ENCODE data around the gene SLC47A2. TPM values are rescaled to one million over a fixed set of nuclear protein-coding genes. Genes with fewer than 3 reads are reported as not detected.

The SLC47A2 gene
- total RNA-seq, 4 donors from 2014 or later = 0.27 to 1.1 (median 0.32) TPM; not detected in 1

DNA sequence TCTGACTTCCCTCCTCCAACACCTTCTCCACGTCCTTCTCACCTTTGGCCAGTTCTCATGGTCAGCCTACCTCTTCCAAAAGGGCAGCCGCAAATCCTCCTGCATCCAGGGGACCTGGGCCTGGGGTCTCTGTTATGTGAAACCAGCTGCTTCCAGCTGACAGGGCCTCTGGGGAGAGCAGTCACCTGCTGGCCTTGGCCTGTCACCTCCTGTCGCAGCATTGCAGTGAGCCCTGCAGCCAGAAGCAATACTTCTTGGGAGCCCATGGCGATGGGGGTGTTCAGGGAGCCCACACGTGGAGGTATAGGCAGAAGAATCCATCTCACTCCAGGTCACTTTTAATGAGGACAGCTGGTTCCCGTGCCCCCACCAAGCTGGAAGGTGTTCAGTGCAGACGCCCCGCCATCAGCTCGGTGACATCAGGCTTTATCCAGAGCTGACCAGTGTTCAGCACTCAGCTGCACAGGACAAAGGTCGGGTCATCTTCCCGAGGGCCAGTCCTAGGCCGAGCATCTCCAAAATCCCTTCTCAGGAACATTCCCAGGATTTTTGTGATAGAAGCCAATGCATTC is 1.7 kb upstream of the SLC47A2 start:
- Histone ChIP-seq H3K9me3 (no peaks in the 10 kb centered on the region), H3K4me1 (peaks cover 0 to 24% (median 12%) of the 10 kb centered on the region in 4 donors), H3K27ac (no peak overlapping the region), H3K4me3 (no peak overlapping the region), H3K27me3 (no peaks in the 10 kb centered on the region), H3K36me3 (no peaks in the 10 kb centered on the region)
- in situ Hi-C loops (cut with MboI; ENCODE audit: low pct_ligation_motif_present in 1 of 4, low pct_unique_long_range_greater_than_20kb in 1 of 4, low sequenced_read_pairs in 3 of 4) (no loop called here), intact Hi-C loops (cut with DNase I; ENCODE audit: low total_unique reads) (no loop called here)
- no peak for DNase-seq
- TF ChIP-seq POLR2AphosphoS5 (IDR thresholded peaks at IDR 0.05) (no peak), POLR2A (IDR thresholded peaks at IDR 0.05) (no peak), EP300 (IDR thresholded peaks at IDR 0.05; ENCODE audit: low read depth) (no peak)
- TF ChIP-seq, protein P1, sequence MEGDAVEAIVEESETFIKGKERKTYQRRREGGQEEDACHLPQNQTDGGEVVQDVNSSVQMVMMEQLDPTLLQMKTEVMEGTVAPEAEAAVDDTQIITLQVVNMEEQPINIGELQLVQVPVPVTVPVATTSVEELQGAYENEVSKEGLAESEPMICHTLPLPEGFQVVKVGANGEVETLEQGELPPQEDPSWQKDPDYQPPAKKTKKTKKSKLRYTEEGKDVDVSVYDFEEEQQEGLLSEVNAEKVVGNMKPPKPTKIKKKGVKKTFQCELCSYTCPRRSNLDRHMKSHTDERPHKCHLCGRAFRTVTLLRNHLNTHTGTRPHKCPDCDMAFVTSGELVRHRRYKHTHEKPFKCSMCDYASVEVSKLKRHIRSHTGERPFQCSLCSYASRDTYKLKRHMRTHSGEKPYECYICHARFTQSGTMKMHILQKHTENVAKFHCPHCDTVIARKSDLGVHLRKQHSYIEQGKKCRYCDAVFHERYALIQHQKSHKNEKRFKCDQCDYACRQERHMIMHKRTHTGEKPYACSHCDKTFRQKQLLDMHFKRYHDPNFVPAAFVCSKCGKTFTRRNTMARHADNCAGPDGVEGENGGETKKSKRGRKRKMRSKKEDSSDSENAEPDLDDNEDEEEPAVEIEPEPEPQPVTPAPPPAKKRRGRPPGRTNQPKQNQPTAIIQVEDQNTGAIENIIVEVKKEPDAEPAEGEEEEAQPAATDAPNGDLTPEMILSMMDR (IDR thresholded peaks at IDR 0.05) = no peak
- 60 to 82% methylated on average over 2 to 12 of the region's 12 CpGs for WGBS, 2 donors (ENCODE audit: low coverage in 1 of 2)

DNA sequence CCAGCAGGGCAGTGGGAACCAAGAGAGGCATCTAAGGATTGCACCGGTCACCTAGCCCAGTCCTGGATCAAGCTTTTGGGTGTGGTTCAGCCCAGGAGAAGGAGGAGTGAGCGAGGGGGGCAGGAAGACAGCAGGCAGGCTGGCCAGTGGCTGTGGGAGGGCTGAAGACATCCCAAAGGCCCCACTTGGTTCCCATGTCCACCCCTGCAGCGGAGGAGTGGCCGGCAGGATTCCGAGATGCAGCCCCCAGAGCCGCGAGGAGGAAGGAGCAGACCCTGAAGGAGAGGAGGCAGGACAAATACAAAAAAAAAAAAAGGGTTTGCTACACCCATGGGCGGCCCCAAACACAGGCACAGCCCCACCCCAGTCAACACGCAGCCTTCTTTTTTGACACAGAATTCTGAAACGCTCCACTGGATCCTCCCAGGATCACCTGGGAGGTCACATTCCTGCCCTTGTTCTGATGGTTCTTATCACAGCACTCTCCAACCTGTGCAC is 1.1 kb upstream of the SLC47A2 start:
- no peaks in the 10 kb centered on the region for H3K36me3 ChIP-seq
- DNase-seq = no peak
- H3K27ac ChIP-seq = no peak overlapping the region
- 44 to 86% methylated on average over 3 to 10 of the region's 10 CpGs for WGBS, 2 donors (ENCODE audit: low coverage in 1 of 2)
- peaks cover 0 to 24% (median 12%) of the 10 kb centered on the region in 4 donors for H3K4me1 ChIP-seq
- no peaks in the 10 kb centered on the region for H3K9me3 ChIP-seq
- in situ Hi-C loops (cut with MboI; ENCODE audit: low pct_ligation_motif_present in 1 of 4, low pct_unique_long_range_greater_than_20kb in 1 of 4, low sequenced_read_pairs in 3 of 4) (no loop called here), intact Hi-C loops (cut with DNase I; ENCODE audit: low total_unique reads) (no loop called here)
- no peak for TF ChIP-seq EP300 (IDR thresholded peaks at IDR 0.05; ENCODE audit: low read depth)
- TF ChIP-seq POLR2A (IDR thresholded peaks at IDR 0.05) = no peak
- TF ChIP-seq, protein P1 (IDR thresholded peaks at IDR 0.05) = no peak
- TF ChIP-seq POLR2AphosphoS5 (IDR thresholded peaks at IDR 0.05) = no peak
- H3K4me3 ChIP-seq = no peak overlapping the region
- H3K27me3 ChIP-seq = no peaks in the 10 kb centered on the region

DNA sequence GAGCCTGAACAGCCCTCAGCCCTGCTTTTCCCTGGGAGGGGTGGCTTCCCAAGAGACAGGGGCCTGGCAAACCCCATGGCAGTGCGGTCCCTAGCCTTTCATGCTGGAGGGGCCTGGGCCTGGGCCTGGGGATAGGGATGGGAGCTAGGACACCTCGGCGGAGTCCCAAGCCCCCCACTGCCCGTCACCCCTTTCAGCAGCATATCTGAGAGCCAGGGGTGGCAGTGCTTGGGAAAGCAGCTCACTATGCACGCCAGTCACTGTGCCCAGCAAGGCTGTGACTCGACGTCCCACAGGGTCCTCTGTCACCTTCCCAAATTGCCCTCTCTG is 612 bp upstream of the SLC47A2 start:
- TF ChIP-seq EP300 (IDR thresholded peaks at IDR 0.05; ENCODE audit: low read depth) (no peak), POLR2A (IDR thresholded peaks at IDR 0.05) (no peak), POLR2AphosphoS5 (IDR thresholded peaks at IDR 0.05) (no peak)
- TF ChIP-seq, protein P1 (IDR thresholded peaks at IDR 0.05) = no peak
- no peaks in the 10 kb centered on the region for H3K36me3 ChIP-seq
- H3K9me3 ChIP-seq = no peaks in the 10 kb centered on the region
- no peak overlapping the region for H3K27ac ChIP-seq
- intact Hi-C loops (cut with DNase I; ENCODE audit: low total_unique reads) (no loop called here), in situ Hi-C loops (cut with MboI; ENCODE audit: low pct_ligation_motif_present in 1 of 4, low pct_unique_long_range_greater_than_20kb in 1 of 4, low sequenced_read_pairs in 3 of 4) (no loop called here)
- H3K4me3 ChIP-seq = no peak overlapping the region
- 97% methylated on average over 6 of the region's 7 CpGs; no CpG with 5 or more reads in 1 of the 2 donors for WGBS, 2 donors (ENCODE audit: low coverage in 1 of 2)
- DNase-seq = no peak
- no peaks in the 10 kb centered on the region for H3K27me3 ChIP-seq
- H3K4me1 ChIP-seq = peaks cover 0 to 24% (median 12%) of the 10 kb centered on the region in 4 donors

DNA sequence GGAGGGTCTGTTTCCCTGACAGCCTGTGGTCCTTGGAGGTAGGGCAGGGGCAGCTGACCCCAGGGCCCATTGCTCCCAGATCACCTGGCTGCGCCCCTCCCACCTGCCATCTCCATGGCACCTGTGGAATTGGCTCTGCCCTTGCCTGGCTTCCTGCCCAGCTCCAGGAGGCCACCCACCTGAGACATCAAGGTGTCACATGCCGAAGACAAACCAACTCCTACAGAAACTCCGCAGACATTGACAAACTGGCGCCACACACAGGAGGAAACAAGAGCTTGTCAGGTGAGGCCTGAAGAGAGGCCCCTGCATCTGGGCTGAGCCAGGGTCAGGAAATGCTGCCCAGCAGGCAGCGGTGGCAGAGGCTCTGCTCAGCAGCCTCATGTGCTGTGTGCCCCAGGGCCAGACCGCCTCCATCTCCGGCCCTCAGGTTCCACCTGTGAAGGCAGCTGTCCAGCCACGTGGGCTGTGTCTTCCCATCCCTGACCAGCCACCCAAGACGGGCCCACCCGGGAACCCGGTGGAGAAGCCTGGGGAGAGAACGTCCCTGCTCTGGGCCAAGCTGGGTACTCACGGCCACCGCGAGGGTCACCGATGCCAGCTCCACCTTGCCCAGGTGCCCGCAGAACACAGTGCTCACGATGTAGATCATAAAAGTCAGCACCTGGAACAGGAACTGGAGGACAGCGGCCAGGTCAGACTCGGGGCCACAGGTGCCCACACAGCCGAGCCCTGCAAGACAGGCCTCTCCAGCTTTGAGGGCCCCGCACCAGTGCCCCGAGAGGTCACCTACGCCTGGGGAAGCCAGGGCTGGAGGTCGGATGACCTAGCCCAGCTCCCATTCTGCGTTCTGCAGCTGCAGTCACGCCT is 1.6 kb downstream of the SLC47A2 start:
- in situ Hi-C loops (cut with MboI; ENCODE audit: low pct_ligation_motif_present in 1 of 4, low pct_unique_long_range_greater_than_20kb in 1 of 4, low sequenced_read_pairs in 3 of 4) = no loop called here
- WGBS, 2 donors (ENCODE audit: low coverage in 1 of 2) = 82% methylated on average over 20 of the region's 27 CpGs; no CpG with 5 or more reads in 1 of the 2 donors
- no peaks in the 10 kb centered on the region for H3K36me3 ChIP-seq
- DNase-seq = no peak
- intact Hi-C loops (cut with DNase I; ENCODE audit: low total_unique reads) = no loop called here
- H3K4me1 ChIP-seq = peaks cover 0 to 8% (median 0%) of the 10 kb centered on the region in 4 donors
- no peak overlapping the region for H3K27ac ChIP-seq
- H3K27me3 ChIP-seq = no peaks in the 10 kb centered on the region
- no peak overlapping the region for H3K4me3 ChIP-seq
- no peak for TF ChIP-seq POLR2A (IDR thresholded peaks at IDR 0.05)
- TF ChIP-seq, protein P1 (IDR thresholded peaks at IDR 0.05) = no peak
- no peak for TF ChIP-seq POLR2AphosphoS5 (IDR thresholded peaks at IDR 0.05)
- no peak for TF ChIP-seq EP300 (IDR thresholded peaks at IDR 0.05; ENCODE audit: low read depth)
- no peaks in the 10 kb centered on the region for H3K9me3 ChIP-seq

All from transverse colon (tissue), 4 donors.